ENCODE measurements around the gene FETUB. TPM values are rescaled to one million over a fixed set of nuclear protein-coding genes. Genes with fewer than 3 reads are reported as not detected.
"Not testable (repeated sequence)": the region's sequence is repeated elsewhere in the genome, so short reads cannot be mapped to it uniquely, and the experiment has no call there.

The FETUB gene
- polyA plus RNA-seq, 2 of the 4 experiments (the other 2 are of a cell fraction) = 0.06 to 0.10 TPM

DNA sequence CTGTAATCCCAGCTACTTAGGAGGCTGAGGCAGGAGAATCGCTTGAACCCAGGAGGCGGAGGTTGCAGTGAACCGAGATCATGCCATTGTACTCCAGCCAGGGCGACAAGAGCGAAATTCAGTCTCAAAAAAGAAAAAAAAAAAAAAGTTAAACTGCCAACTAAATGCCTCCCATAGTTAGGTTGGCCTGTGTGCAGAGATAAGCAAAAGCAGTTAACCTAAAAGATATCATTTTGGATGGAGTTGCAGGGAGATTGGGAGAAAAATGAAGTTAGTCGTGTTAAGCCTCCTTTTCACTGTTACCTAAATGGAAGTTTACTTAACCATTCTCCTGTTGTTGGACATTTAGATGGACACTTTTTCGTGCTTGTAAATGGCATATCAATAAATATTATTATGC, 11.4 kb upstream of the FETUB start (continued):
- TF ChIP-seq ESRRA (IDR thresholded peaks at IDR 0.05; ENCODE audit: borderline replicate concordance, low read length) = no peak
- TF ChIP-seq RARB (CRISPR knock-in tag; IDR thresholded peaks at IDR 0.05) = no peak
- no peak for TF ChIP-seq FOSL2 (IDR thresholded peaks at IDR 0.05)
- no peak for TF ChIP-seq FOSL2 (CRISPR knock-in tag; IDR thresholded peaks at IDR 0.05)
- no peak for TF ChIP-seq RNF2 (IDR thresholded peaks at IDR 0.05; ENCODE audit: borderline replicate concordance, low read depth)

DNA sequence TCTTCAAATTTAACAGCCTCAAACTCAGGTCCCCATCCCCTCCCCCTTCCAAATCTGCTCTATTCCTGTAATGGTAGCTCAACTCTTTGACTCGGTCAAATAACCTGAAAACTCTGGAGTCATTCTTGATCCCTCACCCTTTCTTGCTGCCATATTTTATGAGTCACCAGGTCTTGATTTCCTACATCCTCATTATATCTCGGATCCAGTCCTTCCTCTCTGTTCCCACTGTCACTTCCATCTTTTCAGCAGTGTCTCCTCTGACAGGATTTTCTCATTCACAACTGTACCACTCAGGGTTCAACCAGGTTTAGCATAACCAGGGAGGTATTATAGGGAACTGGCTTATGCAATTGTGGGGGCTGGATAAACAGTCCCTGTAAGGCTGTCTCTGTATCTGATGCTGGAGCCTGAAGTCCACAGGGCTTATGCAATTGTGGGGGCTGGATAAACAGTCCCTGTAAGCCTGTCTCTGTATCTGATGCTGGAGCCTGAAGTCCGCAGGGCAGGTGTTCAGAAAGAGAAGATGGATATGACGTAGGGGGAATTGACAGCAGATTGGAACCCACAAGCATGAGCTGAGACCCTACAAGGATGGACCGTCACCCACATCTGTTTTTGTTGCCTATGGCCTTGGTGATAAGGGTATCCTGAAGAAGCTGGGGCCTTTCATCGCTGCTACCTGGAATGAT, 9.1 kb upstream of the FETUB start:
- ChIA-PET POLR2A (interaction anchor here (0.5 kb wide), 1 partner anchor 217 kb away, joined by 6 read pairs; no protein-coding TSS in a partner anchor), CTCF (interaction anchor here (6.9 kb wide), 1 partner anchor 15 kb away, joined by 48 read pairs; no protein-coding TSS in a partner anchor)
- no peaks in the 10 kb centered on the region for H3K9me3 ChIP-seq
- DNase-seq (ENCODE audit: low read depth in 1 of 2, low spot score in 1 of 2) = no peak
- H3K27ac ChIP-seq = no peak overlapping the region
- H3K4me3 ChIP-seq = no peak overlapping the region
- ATAC-seq = no peak
- no peaks in the 10 kb centered on the region for H3K4me1 ChIP-seq
- no peak overlapping the region for H3K4me2 ChIP-seq
- TF ChIP-seq, protein P1, sequence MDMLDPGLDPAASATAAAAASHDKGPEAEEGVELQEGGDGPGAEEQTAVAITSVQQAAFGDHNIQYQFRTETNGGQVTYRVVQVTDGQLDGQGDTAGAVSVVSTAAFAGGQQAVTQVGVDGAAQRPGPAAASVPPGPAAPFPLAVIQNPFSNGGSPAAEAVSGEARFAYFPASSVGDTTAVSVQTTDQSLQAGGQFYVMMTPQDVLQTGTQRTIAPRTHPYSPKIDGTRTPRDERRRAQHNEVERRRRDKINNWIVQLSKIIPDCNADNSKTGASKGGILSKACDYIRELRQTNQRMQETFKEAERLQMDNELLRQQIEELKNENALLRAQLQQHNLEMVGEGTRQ (IDR thresholded peaks at IDR 0.05) = no peak
- TF ChIP-seq RNF2 (IDR thresholded peaks at IDR 0.05; ENCODE audit: borderline replicate concordance, low read depth) (no peak), POLR2A (IDR thresholded peaks at IDR 0.05; ENCODE audit: low read length) (no peak), FOXS1 (CRISPR knock-in tag; IDR thresholded peaks at IDR 0.05) (no peak), MAZ (IDR thresholded peaks at IDR 0.05; ENCODE audit: borderline replicate concordance, low read depth, low read length) (no peak), NFE2L2 (conservative IDR thresholded peaks at IDR 0.05; ENCODE audit: low read length) (no peak), CHD2 (IDR thresholded peaks at IDR 0.05; ENCODE audit: low read length, partially characterized antibody) (no peak), FOSB (CRISPR knock-in tag; IDR thresholded peaks at IDR 0.05) (no peak)
- FAIRE-seq = no peak
- WGBS (ENCODE audit: missing lambda C conversion rate) = 64% methylated on average over 6 of the region's 6 CpGs

DNA sequence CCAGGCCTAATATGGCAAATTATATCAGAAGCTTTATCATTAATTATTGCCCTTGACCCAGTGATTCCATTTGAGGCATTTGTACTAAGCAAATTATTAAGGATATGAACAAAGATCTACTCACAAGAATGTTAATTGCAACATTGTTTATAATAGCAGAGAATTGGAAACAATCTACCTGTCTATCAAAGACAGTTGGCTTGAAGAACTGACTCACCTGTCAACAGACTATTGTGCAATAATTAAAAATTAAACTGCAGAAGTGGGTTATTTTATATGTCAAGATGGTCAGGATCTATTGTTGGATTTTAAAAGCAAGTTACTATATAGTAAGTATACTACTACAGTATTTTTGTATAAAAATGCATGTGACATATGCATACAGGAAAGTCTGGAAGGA, 6.7 kb upstream of the FETUB start:
- POLR2A ChIA-PET = no interaction called here

DNA sequence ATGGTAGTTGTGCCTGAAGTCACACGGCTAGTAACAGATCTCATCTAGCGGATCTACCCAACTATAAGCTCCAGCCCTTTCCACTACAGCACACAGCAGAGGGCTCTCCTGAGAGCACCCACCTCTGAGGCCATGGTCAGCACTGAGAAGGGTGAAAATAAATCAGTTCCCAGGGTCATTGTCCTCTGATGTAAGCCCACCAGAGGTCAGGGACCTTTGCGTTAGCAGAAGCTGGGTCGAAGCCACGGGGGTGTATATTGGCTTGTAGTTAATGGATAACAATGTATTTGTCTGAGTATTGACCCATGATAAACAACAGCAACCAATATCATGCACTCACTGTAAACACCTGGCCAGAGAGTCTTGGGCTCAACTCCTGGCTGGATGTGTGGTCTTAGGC, 6.0 kb upstream of the FETUB start:
- ATAC-seq; DNase-seq (ENCODE audit: low read depth in 1 of 2, low spot score in 1 of 2); H3K4me3 ChIP-seq; H3K4me2 ChIP-seq; H3K4me1 ChIP-seq; FAIRE-seq; H3K9me3 ChIP-seq; POLR2A ChIA-PET; H3K27ac ChIP-seq: not testable (repeated sequence)
- CTCF ChIA-PET = interaction anchor here (6.9 kb wide), 1 partner anchor 18 kb away, joined by 48 read pairs; no protein-coding TSS in a partner anchor
- 85% methylated on average over 5 of the region's 5 CpGs for WGBS (ENCODE audit: missing lambda C conversion rate)

More for the DNA sequence above, 6.7 kb upstream of the FETUB start:
- no peak overlapping the region for H3K4me3 ChIP-seq
- no peak for ATAC-seq
- no peak for DNase-seq (ENCODE audit: low read depth in 1 of 2, low spot score in 1 of 2)
- H3K4me2 ChIP-seq = no peak overlapping the region
- H3K9me3 ChIP-seq = no peaks in the 10 kb centered on the region
- no peak for TF ChIP-seq FOSL2 (IDR thresholded peaks at IDR 0.05)
- no peak for TF ChIP-seq FOSL2 (CRISPR knock-in tag; IDR thresholded peaks at IDR 0.05)
- TF ChIP-seq CEBPB (IDR thresholded peaks at IDR 0.05) = peak; percentile 17 to 32; a peak in 2 of 4 replicates
- no peaks in the 10 kb centered on the region for H3K4me1 ChIP-seq
- CTCF ChIA-PET = interaction anchor here (6.9 kb wide), 1 partner anchor 17 kb away, joined by 48 read pairs; no protein-coding TSS in a partner anchor
- FAIRE-seq = no peak
- no peak overlapping the region for H3K27ac ChIP-seq

DNA sequence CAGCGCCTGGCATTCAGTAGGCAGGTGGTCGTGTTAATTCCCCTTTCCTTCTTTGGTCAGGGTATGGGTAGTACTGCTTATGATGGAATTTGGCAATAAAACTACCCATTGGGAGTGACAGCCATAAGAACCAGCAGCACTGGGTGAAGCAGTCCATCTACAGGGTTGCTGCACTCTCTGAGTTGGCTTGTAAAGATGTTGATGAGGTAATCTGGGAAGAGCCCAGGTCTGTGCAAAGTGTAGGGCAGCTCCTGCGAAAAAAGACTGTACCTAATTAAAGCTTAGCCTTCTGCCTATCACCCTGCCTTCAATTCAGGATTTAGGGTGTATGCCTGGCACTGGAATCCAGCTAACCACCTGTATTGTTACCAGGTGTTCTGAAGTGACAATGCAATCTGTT, 4.7 kb upstream of the FETUB start:
- no peak overlapping the region for H3K27ac ChIP-seq
- CTCF ChIA-PET = interaction anchor here (1.3 to 6.9 kb wide), 2 partner anchors 19 kb away, joined by 6 to 48 read pairs; no protein-coding TSS in a partner anchor
- WGBS (ENCODE audit: missing lambda C conversion rate) = 41% methylated on average over 3 of the region's 3 CpGs
- POLR2A ChIA-PET = no interaction called here
- no peaks in the 10 kb centered on the region for H3K9me3 ChIP-seq
- ATAC-seq = no peak
- peaks cover 7% of the 10 kb centered on the region; the same call in 2 of the 3 replicates for H3K4me1 ChIP-seq
- no peak for DNase-seq (ENCODE audit: low read depth in 1 of 2, low spot score in 1 of 2)
- H3K4me2 ChIP-seq = no peak overlapping the region
- no peak for FAIRE-seq
- H3K4me3 ChIP-seq = no peak overlapping the region
- TF ChIP-seq GATA3 (IDR thresholded peaks at IDR 0.05; ENCODE audit: borderline replicate concordance) = no peak
- TF ChIP-seq CBX2 (IDR thresholded peaks at IDR 0.05; ENCODE audit: borderline replicate concordance, low read depth) = no peak
- no peak for TF ChIP-seq ZSCAN20 (CRISPR knock-in tag; IDR thresholded peaks at IDR 0.05)
- TF ChIP-seq NPAS2 (CRISPR knock-in tag; IDR thresholded peaks at IDR 0.05; ENCODE audit: borderline replicate concordance) = no peak
- TF ChIP-seq, protein P1 (IDR thresholded peaks at IDR 0.05) = no peak
- TF ChIP-seq, protein P2, sequence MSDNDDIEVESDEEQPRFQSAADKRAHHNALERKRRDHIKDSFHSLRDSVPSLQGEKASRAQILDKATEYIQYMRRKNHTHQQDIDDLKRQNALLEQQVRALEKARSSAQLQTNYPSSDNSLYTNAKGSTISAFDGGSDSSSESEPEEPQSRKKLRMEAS (IDR thresholded peaks at IDR 0.05) = no peak
- no peak for TF ChIP-seq RCOR1 (IDR thresholded peaks at IDR 0.05; ENCODE audit: low read depth, low read length)
- TF ChIP-seq EHF (CRISPR knock-in tag; IDR thresholded peaks at IDR 0.05) = no peak
- TF ChIP-seq KDM5A (IDR thresholded peaks at IDR 0.05) = no peak
- no peak for TF ChIP-seq RARB (CRISPR knock-in tag; IDR thresholded peaks at IDR 0.05)
- TF ChIP-seq TP53 (CRISPR knock-in tag; IDR thresholded peaks at IDR 0.05) = no peak
- TF ChIP-seq, protein P3, sequence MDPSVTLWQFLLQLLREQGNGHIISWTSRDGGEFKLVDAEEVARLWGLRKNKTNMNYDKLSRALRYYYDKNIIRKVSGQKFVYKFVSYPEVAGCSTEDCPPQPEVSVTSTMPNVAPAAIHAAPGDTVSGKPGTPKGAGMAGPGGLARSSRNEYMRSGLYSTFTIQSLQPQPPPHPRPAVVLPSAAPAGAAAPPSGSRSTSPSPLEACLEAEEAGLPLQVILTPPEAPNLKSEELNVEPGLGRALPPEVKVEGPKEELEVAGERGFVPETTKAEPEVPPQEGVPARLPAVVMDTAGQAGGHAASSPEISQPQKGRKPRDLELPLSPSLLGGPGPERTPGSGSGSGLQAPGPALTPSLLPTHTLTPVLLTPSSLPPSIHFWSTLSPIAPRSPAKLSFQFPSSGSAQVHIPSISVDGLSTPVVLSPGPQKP (IDR thresholded peaks at IDR 0.05; ENCODE audit: low read depth, low read length) = no peak
